Endodermal cell (in vitro differentiated cells): ENCODE data around the gene GPC6. TPM values are rescaled to one million over a fixed set of nuclear protein-coding genes. Genes with fewer than 3 reads are reported as not detected.

Experiments
- DNase-seq: peaks from one replicate; pipeline ENCODE4 v3.0.0-alpha.2; 2017
- H3K27ac ChIP-seq: 2 replicates; pipeline ENCODE4 v1.5.1; 2013; ENCODE audit warnings: mild to moderate bottlenecking, low read depth, low read length, moderate library complexity
- H3K27me3 ChIP-seq: 2 replicates; pipeline ENCODE4 v1.6.1; 2013; ENCODE audit warnings: mild to moderate bottlenecking, low read length, moderate library complexity; ENCODE audit not compliant: insufficient read depth, control insufficient read depth, poor library complexity, severe bottlenecking
- H3K36me3 ChIP-seq: 2 replicates; pipeline ENCODE4 v1.7.0; 2013; ENCODE audit warnings: mild to moderate bottlenecking, low read length, moderate library complexity; ENCODE audit not compliant: control insufficient read depth, insufficient read depth
- H3K4me1 ChIP-seq: one replicate; pipeline ENCODE4 v1.7.0; 2013; ENCODE audit warnings: low read length; ENCODE audit not compliant: control insufficient read depth, insufficient read depth
- H3K4me3 ChIP-seq: 2 replicates; pipeline ENCODE4 v1.5.1; 2013; ENCODE audit warnings: mild to moderate bottlenecking, low read length, moderate library complexity
- H3K9ac ChIP-seq: 2 replicates; pipeline ENCODE4 v1.6.1; 2013; ENCODE audit warnings: mild to moderate bottlenecking, low read length, moderate library complexity; ENCODE audit not compliant: poor library complexity, severe bottlenecking; ENCODE audit errors: extremely low read depth
- H3K9me3 ChIP-seq: 2 replicates; pipeline ENCODE4 v1.6.1; 2013; ENCODE audit warnings: mild to moderate bottlenecking, low read length, moderate library complexity; ENCODE audit not compliant: control insufficient read depth
- H3K27ac Mint-ChIP-seq: 2 replicates; pipeline ENCODE4 v1.8.0; 2020; ENCODE audit warnings: mixed read lengths
- H3K27me3 Mint-ChIP-seq: 2 replicates; pipeline ENCODE4 v1.8.0; 2021; ENCODE audit warnings: mild to moderate bottlenecking, mixed read lengths; ENCODE audit not compliant: insufficient read depth
- H3K36me3 Mint-ChIP-seq: 2 replicates; pipeline ENCODE4 v1.8.0; 2020; ENCODE audit warnings: low read depth, mixed read lengths
- H3K4me1 Mint-ChIP-seq: 2 replicates; pipeline ENCODE4 v1.8.0; 2020; ENCODE audit warnings: mixed read lengths
- H3K4me3 Mint-ChIP-seq: 2 replicates; pipeline ENCODE4 v1.8.0; 2020; ENCODE audit warnings: mild to moderate bottlenecking, moderate library complexity, mixed read lengths
- H3K9me3 Mint-ChIP-seq: 2 replicates; pipeline ENCODE4 v1.8.0; 2020; ENCODE audit warnings: mild to moderate bottlenecking, mixed read lengths
- CTCF ChIP-seq: fragments of 200-600 bp; sonication (generic); conservative IDR thresholded peaks from 2 replicates; pipeline ENCODE4 v1.5.0; 2021; ENCODE audit warnings: antibody characterized with exemption, mild to moderate bottlenecking
- WGBS, 2 experiments: methylation state at CpG; one replicate each; pipeline versions ENCODE4 v1.1.5 to v1.1.7; 2013; ENCODE audit warnings: missing lambda C conversion rate in 2 of 2, mixed read lengths in 1 of 2; ENCODE audit not compliant: insufficient coverage in 1 of 2, insufficient read length in 1 of 2; 5-methylcytosine and 5-hydroxymethylcytosine counted together
- total RNA-seq, 2 donors: library from RNA; stranded (reverse); fragmentation: NEBNext Ultra II Directional in 1 of 2; extraction: Animal tissue kit (Norgen Biotek cat#: 25700) in 1 of 2; gene quantifications; 2 replicates in 1 of 2; 3 replicates in 1 of 2; pipeline ENCODE4 v1.2.1, GENCODE V29; 2021

GPC6 gene
- total RNA-seq, 2 donors from 2014 or later: 69.6 to 80.4 TPM

- WGBS, 2 experiments: 96 to 100% methylated on average over 1 to 2 of the region's 2 CpGs
- Histone ChIP-seq H3K9me3 (peaks cover 11% of the 10 kb centered on the region), H3K36me3 (peaks cover 15% of the 10 kb centered on the region), H3K27me3 (no peaks in the 10 kb centered on the region), H3K9ac (no peak overlapping the region), H3K4me1 (peaks cover 7% of the 10 kb centered on the region), H3K4me3 (no peak overlapping the region), H3K27ac (no peak overlapping the region)
- Mint-ChIP-seq H3K36me3 (peaks cover 18% of the 10 kb centered on the region), H3K27me3 (no peaks in the 10 kb centered on the region), H3K9me3 (no peaks in the 10 kb centered on the region), H3K27ac (no peak overlapping the region), H3K4me1 (peaks cover 12% of the 10 kb centered on the region), H3K4me3 (no peak overlapping the region)
- DNase-seq: no peak
- no peak for TF ChIP-seq CTCF
Measured at GRCh38 chr13:94390881-94391280, 1164.3 kb downstream of the GPC6 start.

GRCh38 chr13:94394723-94395122 lies 1168.1 kb downstream of the GPC6 start:
- Histone ChIP-seq H3K36me3 (peaks cover 14% of the 10 kb centered on the region), H3K27me3 (no peaks in the 10 kb centered on the region), H3K9me3 (peaks cover 23% of the 10 kb centered on the region), H3K9ac (no peak overlapping the region), H3K4me1 (no peaks in the 10 kb centered on the region), H3K4me3 (no peak overlapping the region), H3K27ac (no peak overlapping the region)
- Mint-ChIP-seq H3K4me3 (no peak overlapping the region), H3K27ac (no peak overlapping the region), H3K9me3 (peaks cover 8% of the 10 kb centered on the region), H3K36me3 (peaks cover 34% of the 10 kb centered on the region), H3K27me3 (no peaks in the 10 kb centered on the region), H3K4me1 (peaks cover 4% of the 10 kb centered on the region)
- no peak for DNase-seq
- no peak for TF ChIP-seq CTCF
- 86 to 95% methylated on average over 3 to 4 of the region's 4 CpGs for WGBS, 2 experiments

GRCh38 chr13:94395860-94396259 lies 1169.3 kb downstream of the GPC6 start:
- peaks cover 24% of the 10 kb centered on the region for H3K9me3 ChIP-seq
- peaks cover 35% of the 10 kb centered on the region for H3K36me3 Mint-ChIP-seq
- no peak overlapping the region for H3K27ac ChIP-seq
- no peak overlapping the region for H3K4me3 ChIP-seq
- H3K9ac ChIP-seq: no peak overlapping the region
- 92 to 98% methylated on average over 4 to 5 of the region's 5 CpGs for WGBS, 2 experiments
- no peak overlapping the region for H3K4me3 Mint-ChIP-seq
- no peaks in the 10 kb centered on the region for H3K4me1 ChIP-seq
- H3K27ac Mint-ChIP-seq: no peak overlapping the region
- no peaks in the 10 kb centered on the region for H3K27me3 Mint-ChIP-seq
- peaks cover 8% of the 10 kb centered on the region for H3K9me3 Mint-ChIP-seq
- TF ChIP-seq CTCF: no peak
- H3K27me3 ChIP-seq: no peaks in the 10 kb centered on the region
- no peak for DNase-seq
- H3K4me1 Mint-ChIP-seq: peaks cover 8% of the 10 kb centered on the region
- peaks cover 22% of the 10 kb centered on the region for H3K36me3 ChIP-seq
